ENCODE measurements around the gene KAT7.

Gene KAT7

DNA sequence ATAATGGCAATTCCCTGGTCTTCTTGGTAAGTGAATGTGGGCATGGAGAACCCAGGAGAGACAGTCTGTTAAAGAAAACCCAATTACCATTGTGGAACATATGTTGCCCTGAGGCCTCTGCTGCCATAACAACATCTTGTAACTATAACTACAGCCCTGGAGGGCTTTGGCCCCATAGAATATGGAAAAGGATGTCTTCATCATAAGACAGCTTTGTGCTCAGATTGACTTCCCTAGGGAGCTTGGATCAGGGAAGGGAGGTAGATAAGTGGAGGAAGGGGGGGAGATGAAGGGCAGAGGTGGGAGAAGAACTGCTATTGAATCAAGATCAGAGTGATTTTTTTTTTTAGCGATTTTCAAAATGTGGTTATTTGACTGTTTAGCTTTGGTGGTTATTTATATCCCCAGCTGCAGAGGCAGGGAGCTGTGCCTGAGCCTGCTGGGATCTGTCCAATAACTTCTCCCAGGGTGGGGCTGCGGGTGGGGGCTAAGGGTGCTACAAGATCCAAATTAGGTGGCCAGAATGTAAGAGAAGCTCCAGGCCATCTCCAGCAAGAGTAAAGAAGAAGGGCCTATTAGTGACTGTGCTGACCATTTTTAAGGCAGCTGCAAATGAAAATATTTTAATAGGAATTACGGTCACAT, 5.3 kb upstream of the KAT7 start:
- Histone ChIP-seq H3K9me3 (ENCODE audit: insufficient read depth, low read depth, low read length) (no peaks in the 10 kb centered on the region), H3K9ac (ENCODE audit: low read depth, low read length) (no peak overlapping the region), H3K27me3 (ENCODE audit: insufficient read depth, low read length) (peaks cover 13% of the 10 kb centered on the region), H3K27ac (ENCODE audit: low read depth, low read length) (no peak overlapping the region), H3K36me3 (ENCODE audit: insufficient read depth, low read length) (no peaks in the 10 kb centered on the region), H3K4me1 (ENCODE audit: insufficient read depth, low read length) (peaks cover 8% of the 10 kb centered on the region), H3K4me3 (ENCODE audit: low read length) (no peak overlapping the region)
- 88% methylated on average over 3 of the region's 3 CpGs for WGBS

DNA sequence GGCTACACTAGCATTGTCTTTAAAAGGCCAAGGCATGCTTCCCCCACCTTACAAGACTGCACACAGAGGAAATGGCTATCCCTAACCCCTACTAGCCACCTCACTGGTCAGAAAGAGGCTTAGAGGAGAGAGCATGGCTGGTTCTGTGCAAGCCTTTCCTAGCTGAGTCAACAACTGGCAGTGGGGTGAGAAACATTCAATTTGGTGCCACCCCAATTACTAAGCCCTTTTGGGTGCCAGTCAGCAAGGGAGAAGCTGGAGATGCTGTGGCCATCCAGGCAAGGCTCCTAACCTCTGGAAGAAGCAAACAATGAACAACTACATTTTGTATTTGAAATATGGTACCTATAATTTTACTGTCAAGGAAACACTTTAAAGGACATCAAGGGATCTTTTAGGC, 4.7 kb upstream of the KAT7 start:
- H3K27me3 ChIP-seq (ENCODE audit: insufficient read depth, low read length) = peaks cover 13% of the 10 kb centered on the region
- peaks cover 8% of the 10 kb centered on the region for H3K4me1 ChIP-seq (ENCODE audit: insufficient read depth, low read length)
- no peak overlapping the region for H3K4me3 ChIP-seq (ENCODE audit: low read length)
- no peak overlapping the region for H3K9ac ChIP-seq (ENCODE audit: low read depth, low read length)
- no peaks in the 10 kb centered on the region for H3K9me3 ChIP-seq (ENCODE audit: insufficient read depth, low read depth, low read length)
- H3K36me3 ChIP-seq (ENCODE audit: insufficient read depth, low read length) = no peaks in the 10 kb centered on the region
- no peak overlapping the region for H3K27ac ChIP-seq (ENCODE audit: low read depth, low read length)

DNA sequence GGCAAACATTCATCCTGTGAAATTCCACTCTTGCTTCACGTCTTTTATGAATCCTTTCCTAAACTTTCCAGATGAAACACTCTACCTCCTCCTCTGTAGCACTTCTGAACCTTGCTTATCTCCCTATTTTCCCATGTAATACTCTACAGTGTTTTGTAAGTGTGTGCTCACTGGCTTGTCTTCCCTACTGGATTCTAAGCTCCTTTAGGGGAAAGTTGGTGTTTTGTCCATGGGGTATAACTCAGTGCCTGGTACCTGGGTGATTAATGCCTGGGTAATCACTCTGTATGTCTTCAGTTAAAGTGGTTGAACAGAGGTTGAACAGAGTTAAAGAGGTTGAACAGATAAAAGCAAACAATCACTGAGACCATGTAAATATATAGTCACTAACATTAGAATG, 3.8 kb upstream of the KAT7 start:
- H3K27ac ChIP-seq (ENCODE audit: low read depth, low read length) = no peak overlapping the region
- H3K36me3 ChIP-seq (ENCODE audit: insufficient read depth, low read length) = peaks cover 1% of the 10 kb centered on the region; the same call in 1 of the 2 replicates
- H3K4me1 ChIP-seq (ENCODE audit: insufficient read depth, low read length) = peaks cover 11% of the 10 kb centered on the region
- H3K27me3 ChIP-seq (ENCODE audit: insufficient read depth, low read length) = peaks cover 13% of the 10 kb centered on the region
- H3K4me3 ChIP-seq (ENCODE audit: low read length) = no peak overlapping the region
- no peaks in the 10 kb centered on the region for H3K9me3 ChIP-seq (ENCODE audit: insufficient read depth, low read depth, low read length)
- WGBS = 80% methylated on average over 1 of the region's 1 CpG
- H3K9ac ChIP-seq (ENCODE audit: low read depth, low read length) = no peak overlapping the region

- Histone ChIP-seq H3K4me1 (ENCODE audit: insufficient read depth, low read length) (peaks cover 12% of the 10 kb centered on the region), H3K36me3 (ENCODE audit: insufficient read depth, low read length) (peaks cover 26% of the 10 kb centered on the region), H3K4me3 (ENCODE audit: low read length) (peak overlapping the region; percentile 86), H3K27ac (ENCODE audit: low read depth, low read length) (peak overlapping the region; percentile 77), H3K9ac (ENCODE audit: low read depth, low read length) (peak overlapping the region; percentile 77), H3K9me3 (ENCODE audit: insufficient read depth, low read depth, low read length) (no peaks in the 10 kb centered on the region), H3K27me3 (ENCODE audit: insufficient read depth, low read length) (peaks cover 13% of the 10 kb centered on the region)
- WGBS = 3% methylated on average over 17 of the region's 17 CpGs
These were observed 500 bp upstream of the KAT7 start for GRCh38 chr17:49787884-49788477.

- Histone ChIP-seq H3K9ac (ENCODE audit: low read depth, low read length) (no peak overlapping the region), H3K27ac (ENCODE audit: low read depth, low read length) (no peak overlapping the region; the same call in 1 of the 2 replicates), H3K4me1 (ENCODE audit: insufficient read depth, low read length) (peaks cover 12% of the 10 kb centered on the region), H3K4me3 (ENCODE audit: low read length) (peak overlapping the region; percentile 86), H3K9me3 (ENCODE audit: insufficient read depth, low read depth, low read length) (no peaks in the 10 kb centered on the region), H3K36me3 (ENCODE audit: insufficient read depth, low read length) (peaks cover 38% of the 10 kb centered on the region), H3K27me3 (ENCODE audit: insufficient read depth, low read length) (peaks cover 11% of the 10 kb centered on the region)
- WGBS = 9% methylated on average over 17 of the region's 17 CpGs
These were observed 730 bp downstream of the KAT7 start for GRCh38 chr17:49789243-49789578.

DNA sequence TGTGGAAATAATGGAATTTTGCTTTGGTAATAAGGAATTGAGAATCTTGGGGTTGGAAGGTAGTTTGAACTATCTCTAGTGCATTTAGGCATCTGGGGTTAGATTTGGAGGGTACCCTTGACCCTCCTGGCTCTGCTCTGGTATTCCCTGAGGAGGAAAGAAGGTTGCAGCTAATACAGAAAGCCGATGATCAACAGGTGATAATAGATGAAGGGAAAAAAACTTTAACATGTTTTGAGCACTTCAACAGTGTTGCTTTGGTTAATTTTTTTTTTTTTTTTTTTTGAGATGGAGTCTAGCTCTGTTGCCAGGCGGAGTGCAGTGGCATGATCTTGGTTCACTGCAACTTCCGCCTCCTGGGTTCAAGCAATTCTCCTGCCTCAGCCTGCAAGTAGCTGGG, 4.8 kb downstream of the KAT7 start:
- peaks cover 4% of the 10 kb centered on the region; the same call in 1 of the 2 replicates for H3K4me1 ChIP-seq (ENCODE audit: insufficient read depth, low read length)
- H3K27me3 ChIP-seq (ENCODE audit: insufficient read depth, low read length) = no peaks in the 10 kb centered on the region
- no peaks in the 10 kb centered on the region for H3K9me3 ChIP-seq (ENCODE audit: insufficient read depth, low read depth, low read length)
- 92% methylated on average over 3 of the region's 3 CpGs for WGBS
- H3K4me3 ChIP-seq (ENCODE audit: low read length) = no peak overlapping the region
- H3K36me3 ChIP-seq (ENCODE audit: insufficient read depth, low read length) = peaks cover 77% of the 10 kb centered on the region
- H3K27ac ChIP-seq (ENCODE audit: low read depth, low read length) = no peak overlapping the region
- no peak overlapping the region for H3K9ac ChIP-seq (ENCODE audit: low read depth, low read length)

DNA sequence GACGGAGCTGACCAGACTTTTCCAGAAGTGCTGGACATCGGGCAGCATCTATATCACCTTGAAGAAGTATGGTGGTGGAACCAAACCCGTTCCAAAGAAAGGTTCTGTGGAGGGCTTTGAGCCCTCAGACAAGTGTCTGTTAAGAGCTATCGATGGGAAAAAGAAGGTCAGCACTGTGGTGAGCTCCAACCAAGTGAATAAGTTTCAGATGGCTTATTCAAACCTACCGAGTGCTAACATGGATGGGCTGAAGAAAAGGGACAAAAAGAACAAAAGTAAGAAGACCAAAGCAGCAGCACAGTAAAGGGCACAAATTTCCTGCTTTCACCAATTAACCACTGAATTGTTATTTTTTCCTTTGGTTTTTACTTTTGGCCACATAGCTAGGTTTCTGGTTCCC, 6.9 kb downstream of the KAT7 start:
- no peak overlapping the region for H3K9ac ChIP-seq (ENCODE audit: low read depth, low read length)
- H3K4me1 ChIP-seq (ENCODE audit: insufficient read depth, low read length) = no peaks in the 10 kb centered on the region; the same call in 1 of the 2 replicates
- no peaks in the 10 kb centered on the region for H3K27me3 ChIP-seq (ENCODE audit: insufficient read depth, low read length)
- no peak overlapping the region for H3K4me3 ChIP-seq (ENCODE audit: low read length)
- H3K36me3 ChIP-seq (ENCODE audit: insufficient read depth, low read length) = peaks cover 88% of the 10 kb centered on the region
- H3K9me3 ChIP-seq (ENCODE audit: insufficient read depth, low read depth, low read length) = no peaks in the 10 kb centered on the region
- 94% methylated on average over 5 of the region's 5 CpGs for WGBS
- no peak overlapping the region for H3K27ac ChIP-seq (ENCODE audit: low read depth, low read length)

GRCh38 chr17:49798182-49798581, 9.7 kb downstream of the KAT7 start:
- H3K9me3 ChIP-seq (ENCODE audit: insufficient read depth, low read depth, low read length) = no peaks in the 10 kb centered on the region
- H3K4me3 ChIP-seq (ENCODE audit: low read length) = no peak overlapping the region
- no peaks in the 10 kb centered on the region for H3K4me1 ChIP-seq (ENCODE audit: insufficient read depth, low read length)
- 97% methylated on average over 8 of the region's 8 CpGs for WGBS
- H3K27me3 ChIP-seq (ENCODE audit: insufficient read depth, low read length) = no peaks in the 10 kb centered on the region
- no peak overlapping the region for H3K27ac ChIP-seq (ENCODE audit: low read depth, low read length)
- H3K36me3 ChIP-seq (ENCODE audit: insufficient read depth, low read length) = peaks cover 90% of the 10 kb centered on the region
- H3K9ac ChIP-seq (ENCODE audit: low read depth, low read length) = no peak overlapping the region

- peaks cover 87% of the 10 kb centered on the region for H3K36me3 ChIP-seq (ENCODE audit: insufficient read depth, low read length)
- H3K4me3 ChIP-seq (ENCODE audit: low read length) = no peak overlapping the region
- no peaks in the 10 kb centered on the region for H3K4me1 ChIP-seq (ENCODE audit: insufficient read depth, low read length)
- H3K27ac ChIP-seq (ENCODE audit: low read depth, low read length) = no peak overlapping the region
- 95% methylated on average over 2 of the region's 2 CpGs for WGBS
- no peaks in the 10 kb centered on the region for H3K9me3 ChIP-seq (ENCODE audit: insufficient read depth, low read depth, low read length)
- no peak overlapping the region for H3K9ac ChIP-seq (ENCODE audit: low read depth, low read length)
- no peaks in the 10 kb centered on the region for H3K27me3 ChIP-seq (ENCODE audit: insufficient read depth, low read length)
These were observed 10.3 kb downstream of the KAT7 start for GRCh38 chr17:49798738-49799137.

GRCh38 chr17:49809056-49809455, 20.6 kb downstream of the KAT7 start:
- peaks cover 21% of the 10 kb centered on the region for H3K4me1 ChIP-seq (ENCODE audit: insufficient read depth, low read length)
- H3K4me3 ChIP-seq (ENCODE audit: low read length) = no peak overlapping the region
- 88% methylated on average over 4 of the region's 4 CpGs for WGBS
- H3K36me3 ChIP-seq (ENCODE audit: insufficient read depth, low read length) = peaks cover 71% of the 10 kb centered on the region
- no peaks in the 10 kb centered on the region for H3K9me3 ChIP-seq (ENCODE audit: insufficient read depth, low read depth, low read length)
- H3K27me3 ChIP-seq (ENCODE audit: insufficient read depth, low read length) = no peaks in the 10 kb centered on the region
- no peak overlapping the region for H3K27ac ChIP-seq (ENCODE audit: low read depth, low read length)
- no peak overlapping the region for H3K9ac ChIP-seq (ENCODE audit: low read depth, low read length)

- Histone ChIP-seq H3K27me3 (ENCODE audit: insufficient read depth, low read length) (no peaks in the 10 kb centered on the region), H3K4me1 (ENCODE audit: insufficient read depth, low read length) (peaks cover 55% of the 10 kb centered on the region), H3K9ac (ENCODE audit: low read depth, low read length) (peak overlapping the region; percentile 76), H3K27ac (ENCODE audit: low read depth, low read length) (peak overlapping the region; percentile 95), H3K36me3 (ENCODE audit: insufficient read depth, low read length) (peaks cover 58% of the 10 kb centered on the region), H3K9me3 (ENCODE audit: insufficient read depth, low read depth, low read length) (no peaks in the 10 kb centered on the region), H3K4me3 (ENCODE audit: low read length) (peak overlapping the region; percentile 50)
- WGBS = 43% methylated on average over 4 of the region's 4 CpGs
These were observed 26.5 kb downstream of the KAT7 start for GRCh38 chr17:49814781-49815529.
